B cell (primary cell): Measurements from ENCODE around the gene KPNB1.

Source experiments
- CTCF ChIP-seq: fragments of 200-600 bp; IDR thresholded peaks from one replicate; pipeline ENCODE4 v1.8.0; 2022; ENCODE audit warnings: antibody characterized with exemption, mild to moderate bottlenecking
- EZH2 ChIP-seq: IDR thresholded peaks from 2 replicates; pipeline ENCODE4 v1.6.1; 2012; ENCODE audit warnings: borderline replicate concordance, low read depth, mild to moderate bottlenecking, moderate library complexity, low read length; ENCODE audit not compliant: insufficient read depth, poor library complexity, severe bottlenecking

DNA sequence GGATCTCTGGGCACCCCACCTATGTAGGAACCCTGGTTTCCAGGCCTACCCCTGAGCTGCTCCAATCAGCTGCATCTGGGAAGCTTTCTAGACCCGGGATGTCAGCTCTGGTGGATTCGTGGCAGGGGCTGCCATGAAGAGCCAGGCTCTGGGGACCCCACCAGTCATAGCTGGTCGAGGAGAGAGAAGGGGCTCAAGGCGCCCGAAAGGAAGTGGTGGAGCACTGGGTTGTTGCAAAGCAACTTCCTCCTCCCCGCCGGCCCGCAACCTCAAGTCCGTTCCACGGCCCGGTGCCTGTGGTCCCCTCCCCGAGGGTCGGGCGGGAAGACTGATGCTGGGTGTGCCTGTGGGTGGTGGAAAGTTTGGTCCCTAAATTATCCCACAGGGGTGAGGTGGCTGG, 54.4 kb downstream of the KPNB1 start:
- no peak for TF ChIP-seq CTCF
- no peak for TF ChIP-seq EZH2
